K562 (cell line): ENCODE measurements around the gene ENO3.
"Not testable (repeated sequence)": the region's sequence is repeated elsewhere in the genome, so short reads cannot be mapped to it uniquely, and the experiment has no call there.

ENCODE experiments used
- BDP1 ChIP-seq: IDR thresholded peaks from 3 replicates; pipeline ENCODE4 v1.6.1; 2011; ENCODE audit not compliant: insufficient read length, insufficient read depth
- GABPA ChIP-seq: fragments of 200-800 bp; sonication (Bioruptor generic); conservative IDR thresholded peaks from 2 replicates; pipeline ENCODE4 v1.6.1; 2016; ENCODE audit warnings: low read depth, missing genetic modification characterization, missing compliant biosample characterization
- HINFP ChIP-seq: fragments of 450-650 bp; conservative IDR thresholded peaks from 2 replicates; pipeline ENCODE4 v1.6.1; 2016; ENCODE audit warnings: missing genetic modification characterization, low read depth, mild to moderate bottlenecking, control low read depth, missing compliant biosample characterization
- KDM1A ChIP-seq, 2 experiments: fragments of 450-650 bp; IDR thresholded peaks; 2 replicates each; pipeline ENCODE4 v1.6.1; 2016; ENCODE audit warnings: mild to moderate bottlenecking in 2 of 2
- POLR2A ChIP-seq: fragments of 450-650 bp; conservative IDR thresholded peaks from 2 replicates; pipeline ENCODE4 v1.6.1; 2016
- POLR2AphosphoS5 ChIP-seq: IDR thresholded peaks from 2 replicates; pipeline ENCODE4 v1.6.1; 2011; ENCODE audit warnings: mild to moderate bottlenecking, low read depth, low read length, moderate library complexity; ENCODE audit not compliant: control insufficient read depth, insufficient read depth
- RAD21 ChIP-seq, 2 experiments: fragments of 250-450 bp in 1 of 2; fragments of 450-650 bp in 1 of 2; sonication (Bioruptor Pico) in 1 of 2; formaldehyde crosslinking in 1 of 2; IDR thresholded peaks in 1 of 2; conservative IDR thresholded peaks in 1 of 2; 2 replicates each; pipeline versions ENCODE4 v1.4.0 to v1.8.0; 2020 to 2022; ENCODE audit warnings: mild to moderate bottlenecking in 2 of 2, moderate library complexity in 1 of 2
- RFX5 ChIP-seq: IDR thresholded peaks from 2 replicates; pipeline ENCODE4 v1.6.1; 2011; ENCODE audit warnings: low read depth, mild to moderate bottlenecking, improper control_type of control experiment, low read length
- RREB1 ChIP-seq: fragments of 250-450 bp; sonication (Bioruptor Pico); IDR thresholded peaks from 2 replicates; pipeline ENCODE4 v1.4.0; 2020
- SIN3B ChIP-seq: fragments of 450-650 bp; IDR thresholded peaks from 2 replicates; pipeline ENCODE4 v1.6.1; 2017; ENCODE audit warnings: low read depth, mild to moderate bottlenecking, moderate library complexity
- ZNF121 ChIP-seq: sonication (generic); formaldehyde crosslinking; conservative IDR thresholded peaks from 2 replicates; pipeline ENCODE4 v1.8.0; 2022; ENCODE audit warnings: missing genetic modification reagents
- ZNF318 ChIP-seq, 2 experiments: fragments of 450-650 bp; IDR thresholded peaks; 2 replicates each; pipeline ENCODE4 v1.6.1; 2016; ENCODE audit warnings: mild to moderate bottlenecking in 2 of 2, borderline replicate concordance in 1 of 2, low read depth in 1 of 2, moderate library complexity in 1 of 2

GRCh38 chr17:4914551-4914950 lies 36.4 kb upstream of the ENO3 start:
- not testable (repeated sequence) for TF ChIP-seq ZNF318 (IDR thresholded peaks at IDR 0.05; ENCODE audit: borderline replicate concordance in 1 of 2, low read depth in 1 of 2); BDP1; POLR2A; RREB1 (CRISPR knock-in tag); POLR2AphosphoS5; SIN3B; RAD21 (CRISPR knock-in tag; conservative IDR thresholded peaks at IDR 0.05 in 1 of 2, IDR thresholded peaks at IDR 0.05 in 1 of 2); KDM1A (IDR thresholded peaks at IDR 0.05); HINFP (tag); GABPA (tag); RFX5
- peak; percentile 32; the same call in 1 of the 2 replicates for TF ChIP-seq ZNF121 (CRISPR knock-in tag)
